Measurements from ENCODE around the gene YY1. TPM values are rescaled to one million over a fixed set of nuclear protein-coding genes. Genes with fewer than 3 reads are reported as not detected.

YY1 gene
- total and polyA plus RNA-seq, 2 donors (not counting 1 experiment from before 2014, with no cell fraction given), result 40.8 to 41.9 TPM

DNA sequence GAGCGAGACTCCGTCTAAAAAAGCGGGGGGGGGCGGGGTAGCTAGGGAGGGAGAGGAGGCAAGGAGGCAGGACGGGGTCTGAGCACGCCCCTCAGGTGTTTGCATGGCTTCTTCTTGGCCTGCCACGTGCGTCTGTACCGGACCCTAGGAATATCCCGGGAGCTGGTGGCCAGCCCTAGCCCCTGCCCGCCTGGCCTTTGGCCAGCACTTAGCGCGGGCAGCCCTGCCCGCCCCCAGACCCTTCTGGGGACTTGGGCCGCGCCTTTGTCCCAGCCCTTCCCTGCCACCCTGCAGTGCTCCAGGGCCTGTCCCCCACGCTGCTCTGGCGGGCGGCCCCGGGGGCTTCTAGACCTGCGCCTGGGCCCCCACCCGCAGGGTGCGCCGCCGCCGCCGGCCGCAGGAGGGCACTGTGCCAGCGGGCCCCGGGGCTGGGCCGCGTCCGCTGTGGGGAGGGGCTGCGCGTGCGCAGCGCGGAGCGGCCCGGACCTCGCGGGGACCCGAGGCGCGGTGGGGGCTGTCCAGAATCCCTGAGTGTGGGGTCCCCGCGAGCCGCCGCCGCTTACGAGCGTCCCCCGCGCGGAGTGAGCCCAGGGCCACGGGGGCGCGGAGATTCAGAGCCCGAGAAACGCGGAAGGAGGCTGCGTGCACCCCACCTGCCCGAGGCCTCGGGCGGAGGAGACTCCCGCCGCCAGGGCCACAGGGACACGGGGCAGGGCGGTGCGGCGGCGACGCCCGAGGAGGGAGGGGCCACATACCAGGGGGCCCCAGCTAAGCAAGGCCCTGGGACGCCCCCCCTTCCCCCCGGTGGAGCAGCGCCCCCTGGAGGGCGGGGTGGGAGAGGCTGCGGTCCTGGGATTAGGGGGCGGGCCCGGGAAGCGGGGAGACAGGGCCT, 46.3 kb downstream of the YY1 start:
- Histone ChIP-seq H3K36me3 (ENCODE audit: control insufficient read depth, insufficient read depth, low read length) (peaks cover 3% of the 10 kb centered on the region), H2AFZ (ENCODE audit: low read length) (peak overlapping the region; percentile 69), H4K20me1 (ENCODE audit: control insufficient read depth, extremely low read depth, insufficient read depth, low read length) (no peaks in the 10 kb centered on the region), H3K9me3 (ENCODE audit: control insufficient read depth, insufficient read depth, low read depth, low read length) (no peaks in the 10 kb centered on the region), H3K9ac (ENCODE audit: insufficient read depth, low read length) (peak overlapping the region; percentile 92), H3K27me3 (ENCODE audit: control insufficient read depth, insufficient read depth, low read length) (no peaks in the 10 kb centered on the region), H3K4me3 (replicated peaks in 1 of 4; ENCODE audit: control extremely low read depth in 1 of 4, insufficient read depth in 1 of 4, low read depth in 3 of 4, low read length in 4 of 4) (peak overlapping the region; percentile 57 to 77 (median 72)), H3K79me2 (ENCODE audit: control insufficient read depth, insufficient read depth, low read length) (peaks cover 3% of the 10 kb centered on the region), H3K4me1 (ENCODE audit: control insufficient read depth, extremely low read depth, insufficient read depth, low read length) (peaks cover 5% of the 10 kb centered on the region), H3K4me2 (ENCODE audit: extremely low read depth, insufficient read depth, low read length) (peak overlapping the region; percentile 97), H3K27ac (ENCODE audit: insufficient read depth, low read length) (peak overlapping the region; percentile 87)
- peak; percentile 43 to 53 for DNase-seq (ENCODE audit: low read depth in 2 of 2)
- TF ChIP-seq, protein P1, sequence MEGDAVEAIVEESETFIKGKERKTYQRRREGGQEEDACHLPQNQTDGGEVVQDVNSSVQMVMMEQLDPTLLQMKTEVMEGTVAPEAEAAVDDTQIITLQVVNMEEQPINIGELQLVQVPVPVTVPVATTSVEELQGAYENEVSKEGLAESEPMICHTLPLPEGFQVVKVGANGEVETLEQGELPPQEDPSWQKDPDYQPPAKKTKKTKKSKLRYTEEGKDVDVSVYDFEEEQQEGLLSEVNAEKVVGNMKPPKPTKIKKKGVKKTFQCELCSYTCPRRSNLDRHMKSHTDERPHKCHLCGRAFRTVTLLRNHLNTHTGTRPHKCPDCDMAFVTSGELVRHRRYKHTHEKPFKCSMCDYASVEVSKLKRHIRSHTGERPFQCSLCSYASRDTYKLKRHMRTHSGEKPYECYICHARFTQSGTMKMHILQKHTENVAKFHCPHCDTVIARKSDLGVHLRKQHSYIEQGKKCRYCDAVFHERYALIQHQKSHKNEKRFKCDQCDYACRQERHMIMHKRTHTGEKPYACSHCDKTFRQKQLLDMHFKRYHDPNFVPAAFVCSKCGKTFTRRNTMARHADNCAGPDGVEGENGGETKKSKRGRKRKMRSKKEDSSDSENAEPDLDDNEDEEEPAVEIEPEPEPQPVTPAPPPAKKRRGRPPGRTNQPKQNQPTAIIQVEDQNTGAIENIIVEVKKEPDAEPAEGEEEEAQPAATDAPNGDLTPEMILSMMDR (conservative IDR thresholded peaks at IDR 0.05 in 1 of 2, IDR thresholded peaks at IDR 0.05 in 1 of 2; ENCODE audit: low read depth in 1 of 2, low read length in 2 of 2), result peak; percentile 62 to 76
- TF ChIP-seq EZH2 (IDR thresholded peaks at IDR 0.05; ENCODE audit: low read length, missing control alignments), result no peak

DNA sequence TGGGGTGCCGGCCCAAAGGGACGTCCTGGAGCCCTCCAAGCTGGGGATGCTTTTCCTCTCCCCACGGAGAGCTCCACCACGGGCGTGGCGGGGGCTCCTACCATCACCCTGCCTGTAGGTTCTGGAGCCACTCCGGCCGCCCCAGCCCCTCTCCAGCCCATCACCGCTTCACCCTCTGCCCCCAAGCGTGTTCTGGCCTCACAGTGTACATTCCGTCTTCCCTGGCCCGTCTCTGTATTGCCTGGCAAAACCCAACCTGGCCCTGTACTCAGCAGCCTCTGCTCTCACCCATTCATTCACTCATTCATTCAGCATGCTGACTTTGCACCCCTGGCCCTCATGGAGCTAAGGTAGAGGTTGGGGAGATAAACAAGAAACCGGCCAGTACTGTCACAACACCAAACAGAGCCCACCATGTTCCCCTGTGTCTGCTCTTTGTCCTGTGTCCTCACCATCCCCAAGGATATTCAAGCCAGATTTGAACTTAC, 47.0 kb downstream of the YY1 start:
- Histone ChIP-seq H3K9ac (ENCODE audit: insufficient read depth, low read length) (no peak overlapping the region), H3K27me3 (ENCODE audit: control insufficient read depth, insufficient read depth, low read length) (no peaks in the 10 kb centered on the region), H3K4me2 (ENCODE audit: extremely low read depth, insufficient read depth, low read length) (peak overlapping the region; percentile 59), H3K79me2 (ENCODE audit: control insufficient read depth, insufficient read depth, low read length) (no peaks in the 10 kb centered on the region), H3K4me1 (ENCODE audit: control insufficient read depth, extremely low read depth, insufficient read depth, low read length) (peaks cover 5% of the 10 kb centered on the region), H3K9me3 (ENCODE audit: control insufficient read depth, insufficient read depth, low read depth, low read length) (no peaks in the 10 kb centered on the region), H3K36me3 (ENCODE audit: control insufficient read depth, insufficient read depth, low read length) (peaks cover 3% of the 10 kb centered on the region), H2AFZ (ENCODE audit: low read length) (no peak overlapping the region), H4K20me1 (ENCODE audit: control insufficient read depth, extremely low read depth, insufficient read depth, low read length) (no peaks in the 10 kb centered on the region), H3K4me3 (replicated peaks in 1 of 4; ENCODE audit: control extremely low read depth in 1 of 4, insufficient read depth in 1 of 4, low read depth in 3 of 4, low read length in 4 of 4) (peak overlapping the region; percentile 24 to 77 (median 72)), H3K27ac (ENCODE audit: insufficient read depth, low read length) (no peak overlapping the region)
- DNase-seq (ENCODE audit: low read depth in 2 of 2), result no peak
- TF ChIP-seq, protein P1 (conservative IDR thresholded peaks at IDR 0.05 in 1 of 2, IDR thresholded peaks at IDR 0.05 in 1 of 2; ENCODE audit: low read depth in 1 of 2, low read length in 2 of 2), result no peak
- no peak for TF ChIP-seq EZH2 (IDR thresholded peaks at IDR 0.05; ENCODE audit: low read length, missing control alignments)

- Histone ChIP-seq H3K27ac (ENCODE audit: insufficient read depth, low read length) (no peak overlapping the region), H3K4me1 (ENCODE audit: control insufficient read depth, extremely low read depth, insufficient read depth, low read length) (peaks cover 4% of the 10 kb centered on the region), H4K20me1 (ENCODE audit: control insufficient read depth, extremely low read depth, insufficient read depth, low read length) (no peaks in the 10 kb centered on the region), H3K36me3 (ENCODE audit: control insufficient read depth, insufficient read depth, low read length) (peaks cover 4% of the 10 kb centered on the region), H3K27me3 (ENCODE audit: control insufficient read depth, insufficient read depth, low read length) (no peaks in the 10 kb centered on the region), H3K9me3 (ENCODE audit: control insufficient read depth, insufficient read depth, low read depth, low read length) (no peaks in the 10 kb centered on the region), H3K79me2 (ENCODE audit: control insufficient read depth, insufficient read depth, low read length) (no peaks in the 10 kb centered on the region), H2AFZ (ENCODE audit: low read length) (no peak overlapping the region), H3K4me2 (ENCODE audit: extremely low read depth, insufficient read depth, low read length) (no peak overlapping the region), H3K9ac (ENCODE audit: insufficient read depth, low read length) (no peak overlapping the region), H3K4me3 (replicated peaks in 1 of 4; ENCODE audit: control extremely low read depth in 1 of 4, insufficient read depth in 1 of 4, low read depth in 3 of 4, low read length in 4 of 4) (no peak overlapping the region)
- TF ChIP-seq, protein P1 (conservative IDR thresholded peaks at IDR 0.05 in 1 of 2, IDR thresholded peaks at IDR 0.05 in 1 of 2; ENCODE audit: low read depth in 1 of 2, low read length in 2 of 2), result no peak
- no peak for TF ChIP-seq EZH2 (IDR thresholded peaks at IDR 0.05; ENCODE audit: low read length, missing control alignments)
- DNase-seq (ENCODE audit: low read depth in 2 of 2), result no peak
Measured at GRCh38 chr14:100286484-100287191, 47.7 kb downstream of the YY1 start.
